Heart left ventricle (tissue), 13 donors: ENCODE data around the gene TMBIM1.
A peak's percentile ranks its signal among the peaks of the same experiment; 100 is the strongest.

ENCODE experiments used
- POLR2A ChIP-seq, 2 donors: fragments of 450-650 bp; IDR thresholded peaks; one replicate each; pipeline ENCODE4 v1.6.1; 2017; ENCODE audit warnings: antibody characterized with exemption in 2 of 2, mild to moderate bottlenecking in 2 of 2, moderate library complexity in 2 of 2
- TF ChIP-seq, protein P1 (sequence below), 12 donors: fragments of 200-600 bp; sonication (generic) in 4 of 12; IDR thresholded peaks; one replicate each; pipeline versions ENCODE4 v1.5.0 to v1.8.0; 2018 to 2022; ENCODE audit warnings: antibody characterized with exemption in 12 of 12, mild to moderate bottlenecking in 5 of 12
- donor health status: ischemic (EF 13 %, LVEDD 7.1; RV severe dilation, severe dysfunction).
- donor health status: DM: no; HTN: yes; CAD: no.
- donor health status: DM: no; HTN: no; CAD: no.
- donor health status: ischemic (EF 25% LVEDD 6.9; RV normal size, moderate dysfunction).
- donor health status: ischemic (EF 25% LVEDD 5.7; RV mildly dilated, moderate dysfunction).
- donor health status: ischemic (EF 35%, LVEDD 5.7; RV mildly dilated, moderate dysfunction).
- donor health status: nonischemic (EF 11% LVEDD 7.7; RV severe dilation, severe dysfunction).
- donor health status: DM: yes; HTN: yes; CAD: no.
- donor health status: PGD.
- donor health status: ischemic (EF 29% LVEDD 5.4; RV normal size, mild dysfunction).
- donor health status: nonischemic (EF 23%, LVEDD 6.1; RV moderate dilation, normal function).

GRCh38 chr2:218230882-218231281, 61.4 kb downstream of the TMBIM1 start:
- TF ChIP-seq, protein P1, sequence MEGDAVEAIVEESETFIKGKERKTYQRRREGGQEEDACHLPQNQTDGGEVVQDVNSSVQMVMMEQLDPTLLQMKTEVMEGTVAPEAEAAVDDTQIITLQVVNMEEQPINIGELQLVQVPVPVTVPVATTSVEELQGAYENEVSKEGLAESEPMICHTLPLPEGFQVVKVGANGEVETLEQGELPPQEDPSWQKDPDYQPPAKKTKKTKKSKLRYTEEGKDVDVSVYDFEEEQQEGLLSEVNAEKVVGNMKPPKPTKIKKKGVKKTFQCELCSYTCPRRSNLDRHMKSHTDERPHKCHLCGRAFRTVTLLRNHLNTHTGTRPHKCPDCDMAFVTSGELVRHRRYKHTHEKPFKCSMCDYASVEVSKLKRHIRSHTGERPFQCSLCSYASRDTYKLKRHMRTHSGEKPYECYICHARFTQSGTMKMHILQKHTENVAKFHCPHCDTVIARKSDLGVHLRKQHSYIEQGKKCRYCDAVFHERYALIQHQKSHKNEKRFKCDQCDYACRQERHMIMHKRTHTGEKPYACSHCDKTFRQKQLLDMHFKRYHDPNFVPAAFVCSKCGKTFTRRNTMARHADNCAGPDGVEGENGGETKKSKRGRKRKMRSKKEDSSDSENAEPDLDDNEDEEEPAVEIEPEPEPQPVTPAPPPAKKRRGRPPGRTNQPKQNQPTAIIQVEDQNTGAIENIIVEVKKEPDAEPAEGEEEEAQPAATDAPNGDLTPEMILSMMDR (IDR thresholded peaks at IDR 0.05) = peak in 4 of 12 donors; percentile 13 to 42 (median 19)
- no peak for TF ChIP-seq POLR2A (IDR thresholded peaks at IDR 0.05)
